ENCODE results near the gene VWF. TPM values are rescaled to one million over a fixed set of nuclear protein-coding genes. Genes with fewer than 3 reads are reported as not detected.

Gene VWF
- total and polyA plus RNA-seq, 12 donors: 104 to 480 (median 253) TPM

DNA sequence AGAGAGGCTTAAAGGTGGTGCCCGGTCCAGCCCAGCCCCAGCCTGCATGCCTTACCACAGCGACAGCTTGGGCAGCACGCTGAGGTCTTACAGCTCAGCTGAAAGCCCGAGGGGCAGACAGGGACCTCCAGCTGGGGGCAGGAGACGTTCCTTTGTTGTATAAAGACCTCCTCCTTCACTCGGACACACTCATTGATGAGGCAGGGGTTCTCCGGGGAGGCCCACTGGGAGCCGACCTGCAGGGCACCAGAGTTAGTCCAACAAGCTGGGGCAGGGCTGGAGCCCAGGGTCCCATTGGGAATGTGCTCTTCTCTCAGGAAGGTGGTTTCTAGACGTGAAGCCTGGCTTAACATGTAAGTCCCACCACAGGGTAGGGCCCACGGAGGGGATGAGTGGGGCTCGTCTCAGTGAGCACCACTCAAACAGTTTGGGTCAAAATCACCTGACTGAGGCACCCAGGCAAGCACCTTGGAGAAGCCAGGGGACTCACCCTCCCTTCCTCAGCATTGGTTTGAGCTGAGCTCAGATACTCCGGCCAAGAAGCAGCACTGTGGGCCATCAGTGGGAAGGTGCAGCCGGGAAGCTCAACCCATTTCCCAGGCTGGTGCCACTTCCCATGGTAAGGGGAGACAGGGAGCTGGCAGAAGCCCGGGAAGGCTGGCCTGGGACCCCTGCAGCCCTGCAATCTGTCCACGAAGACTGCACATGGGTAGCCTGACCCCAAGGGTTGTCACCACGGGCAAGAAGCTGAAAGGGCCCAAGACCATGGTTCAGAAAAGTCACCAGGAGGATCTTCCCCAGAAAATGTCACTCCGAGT lies 155.1 kb downstream of the VWF start:
- Histone ChIP-seq H3K27me3 (peaks cover 0 to 7% (median 5%) of the 10 kb centered on the region in 7 donors), H3K4me3 (no peak overlapping the region), H3K9me3 (no peaks in the 10 kb centered on the region), H3K36me3 (peaks cover 0 to 91% (median 0%) of the 10 kb centered on the region in 9 donors), H3K27ac (no peak overlapping the region), H3K4me1 (peaks cover 0 to 19% (median 5%) of the 10 kb centered on the region in 9 donors)
- ATAC-seq (no peak), DNase-seq (no peak)
- TF ChIP-seq CTCF (IDR thresholded peaks at IDR 0.05): no peak
- intact Hi-C loops (cut with DNase I): no loop called here
- 82 to 84% methylated on average over 17 of the region's 17 CpGs for WGBS, 2 donors

DNA sequence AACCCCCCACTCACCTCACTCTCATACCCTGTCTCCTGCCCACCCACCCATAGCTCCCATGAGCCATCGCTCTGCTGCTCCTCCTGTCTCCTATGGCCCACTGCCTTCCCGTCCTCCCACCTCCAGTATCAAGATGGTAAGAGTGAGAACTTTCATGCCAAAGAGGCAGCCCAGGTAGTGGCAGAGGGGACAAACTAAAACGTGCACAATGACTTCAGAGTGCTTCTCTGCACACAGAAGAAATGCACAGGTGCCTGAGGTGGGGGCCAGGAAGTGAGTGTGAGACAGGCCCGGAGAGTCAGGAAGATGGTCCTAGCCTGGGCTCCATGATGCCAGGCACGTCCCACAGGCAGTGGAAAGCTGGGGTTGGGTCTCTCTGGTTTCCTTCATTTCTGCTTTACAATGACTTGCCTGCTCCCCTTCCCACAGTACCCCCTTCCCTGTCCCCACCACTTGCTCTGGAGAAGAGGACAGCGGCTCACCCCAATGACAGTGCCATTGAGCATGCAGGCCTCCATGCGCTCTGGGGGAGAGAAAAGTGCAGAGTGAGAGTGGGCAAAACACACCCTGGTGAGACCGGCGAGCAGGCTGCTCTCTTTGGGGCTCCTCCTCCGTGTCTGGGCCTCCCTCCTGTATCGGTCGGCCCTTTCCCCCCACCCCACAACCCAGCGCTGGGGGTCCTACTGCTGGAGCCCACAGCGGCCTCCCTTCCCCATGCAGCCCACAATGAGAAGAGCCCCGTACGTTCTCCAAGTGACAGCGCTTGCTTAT lies 156.6 kb downstream of the VWF start:
- Histone ChIP-seq H3K27me3 (peaks cover 0 to 7% (median 5%) of the 10 kb centered on the region in 7 donors), H3K4me3 (no peak overlapping the region), H3K4me1 (peaks cover 0 to 4% (median 0%) of the 10 kb centered on the region in 9 donors), H3K27ac (no peak overlapping the region), H3K9me3 (no peaks in the 10 kb centered on the region), H3K36me3 (peaks cover 0 to 93% (median 0%) of the 10 kb centered on the region in 9 donors)
- WGBS, 2 donors: 93 to 94% methylated on average over 17 of the region's 17 CpGs
- DNase-seq (no peak), ATAC-seq (no peak)
- intact Hi-C loops (cut with DNase I): no loop called here
- TF ChIP-seq CTCF (IDR thresholded peaks at IDR 0.05): no peak

DNA sequence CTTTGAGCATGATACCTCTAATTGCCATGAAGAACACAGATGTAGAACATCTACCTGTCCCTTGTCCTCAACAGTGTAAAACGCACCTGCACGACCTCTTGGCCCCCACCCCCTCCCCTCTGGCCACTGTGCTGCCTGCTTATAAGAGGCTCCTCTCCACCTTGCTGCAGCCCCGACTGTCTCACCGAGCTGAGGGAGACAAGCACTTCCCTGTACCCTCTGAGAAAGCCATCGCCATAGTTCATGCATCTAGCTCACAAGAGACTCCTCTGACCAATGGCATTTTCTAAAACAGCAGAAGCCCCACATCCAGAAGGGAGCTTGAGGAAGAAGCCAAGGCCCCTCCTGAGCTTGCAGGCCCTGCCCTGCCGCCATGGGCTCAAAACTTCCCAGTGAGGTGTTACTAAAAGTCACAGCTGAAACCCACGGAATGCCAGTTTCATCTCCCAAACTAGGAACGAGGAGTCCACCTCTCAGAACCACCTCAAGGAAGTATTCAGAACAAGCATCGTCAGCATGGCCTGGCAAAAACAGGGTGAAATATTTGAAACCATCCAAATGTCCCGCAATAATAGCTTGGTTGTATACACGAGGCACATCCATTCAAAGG lies 157.9 kb downstream of the VWF start:
- no peaks in the 10 kb centered on the region for H3K9me3 ChIP-seq
- peaks cover 0 to 4% (median 0%) of the 10 kb centered on the region in 9 donors for H3K4me1 ChIP-seq
- WGBS, 2 donors: 80 to 86% methylated on average over 11 of the region's 11 CpGs
- no peak for ATAC-seq
- H3K4me3 ChIP-seq: no peak overlapping the region
- intact Hi-C loops (cut with DNase I): no loop called here
- peaks cover 0 to 81% (median 0%) of the 10 kb centered on the region in 9 donors for H3K36me3 ChIP-seq
- DNase-seq: no peak
- H3K27ac ChIP-seq: no peak overlapping the region
- peaks cover 0 to 7% (median 5%) of the 10 kb centered on the region in 7 donors for H3K27me3 ChIP-seq
- TF ChIP-seq CTCF (IDR thresholded peaks at IDR 0.05): no peak

DNA sequence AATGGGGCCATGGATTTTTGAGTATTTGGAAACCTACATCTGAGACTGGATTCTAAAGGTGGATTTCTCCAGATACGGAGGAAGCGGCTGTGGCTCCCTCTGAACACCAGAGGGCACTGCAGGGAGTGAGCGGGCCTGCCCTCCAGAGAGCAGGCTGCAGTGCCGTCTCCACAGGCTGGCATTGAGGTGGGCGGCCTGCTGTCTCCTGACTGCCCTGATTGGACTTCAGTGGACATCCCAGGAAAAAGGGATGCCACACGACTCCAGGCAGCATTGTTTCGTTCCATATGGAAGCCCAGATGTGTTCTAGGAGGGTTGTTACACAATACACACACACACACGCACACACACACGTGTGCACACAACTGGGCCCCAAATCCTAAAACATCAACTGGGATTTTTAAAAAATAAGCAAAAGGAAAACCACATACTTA lies 158.5 kb downstream of the VWF start:
- peak in 7 of 8 donors; percentile 57 to 75 (median 64) for ATAC-seq
- peaks cover 0 to 4% (median 0%) of the 10 kb centered on the region in 9 donors for H3K4me1 ChIP-seq
- WGBS, 2 donors: 32 to 35% methylated on average over 9 of the region's 9 CpGs
- intact Hi-C loops (cut with DNase I): no loop called here
- no peak overlapping the region for H3K4me3 ChIP-seq
- peak; percentile 55 to 81 (median 73) for TF ChIP-seq CTCF (IDR thresholded peaks at IDR 0.05)
- peaks cover 0 to 7% (median 5%) of the 10 kb centered on the region in 7 donors for H3K27me3 ChIP-seq
- no peaks in the 10 kb centered on the region for H3K9me3 ChIP-seq
- peaks cover 0 to 75% (median 0%) of the 10 kb centered on the region in 9 donors for H3K36me3 ChIP-seq
- peak in 1 of 2 donors; percentile 44 for DNase-seq
- no peak overlapping the region for H3K27ac ChIP-seq
